ENCODE results near the gene HTT. TPM values are rescaled to one million over a fixed set of nuclear protein-coding genes. Genes with fewer than 3 reads are reported as not detected.

The HTT gene
- total RNA-seq, 4 donors from 2014 or later, result 31.1 to 48.6 (median 43.0) TPM

- 48 to 100% methylated on average over 1 to 11 of the region's 12 CpGs for WGBS, 2 donors (ENCODE audit: low coverage in 1 of 2)
Measured at GRCh38 chr4:3031357-3032082, 43.0 kb upstream of the HTT start.

DNA sequence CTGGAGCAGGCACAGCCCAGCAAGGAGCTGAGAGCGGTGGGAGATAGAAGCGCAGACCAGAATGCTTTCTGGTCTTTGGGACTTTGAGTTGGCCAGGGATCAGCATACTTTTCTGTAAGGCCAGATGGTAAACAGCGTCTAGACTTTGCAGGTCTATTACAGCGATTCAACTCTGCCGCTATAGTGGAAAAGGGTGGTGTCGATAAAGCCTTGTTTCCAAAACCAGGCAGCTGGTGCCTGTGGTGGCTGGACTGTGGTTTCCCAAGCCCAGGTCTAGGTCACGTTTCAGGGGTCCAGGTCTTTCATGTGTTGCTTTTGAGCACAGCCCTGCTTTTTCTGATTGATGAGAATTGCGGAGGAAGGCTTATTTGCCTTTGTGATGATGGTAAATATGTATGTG lies 40.2 kb upstream of the HTT start:
- Histone ChIP-seq H3K36me3 (no peaks in the 10 kb centered on the region), H3K27ac (no peak overlapping the region), H3K9me3 (no peaks in the 10 kb centered on the region), H3K4me1 (peaks cover 0 to 21% (median 0%) of the 10 kb centered on the region in 3 donors), H3K27me3 (no peaks in the 10 kb centered on the region), H3K4me3 (no peak overlapping the region)
- no peak for TF ChIP-seq POLR2A (IDR thresholded peaks at IDR 0.05)
- TF ChIP-seq, protein P1, sequence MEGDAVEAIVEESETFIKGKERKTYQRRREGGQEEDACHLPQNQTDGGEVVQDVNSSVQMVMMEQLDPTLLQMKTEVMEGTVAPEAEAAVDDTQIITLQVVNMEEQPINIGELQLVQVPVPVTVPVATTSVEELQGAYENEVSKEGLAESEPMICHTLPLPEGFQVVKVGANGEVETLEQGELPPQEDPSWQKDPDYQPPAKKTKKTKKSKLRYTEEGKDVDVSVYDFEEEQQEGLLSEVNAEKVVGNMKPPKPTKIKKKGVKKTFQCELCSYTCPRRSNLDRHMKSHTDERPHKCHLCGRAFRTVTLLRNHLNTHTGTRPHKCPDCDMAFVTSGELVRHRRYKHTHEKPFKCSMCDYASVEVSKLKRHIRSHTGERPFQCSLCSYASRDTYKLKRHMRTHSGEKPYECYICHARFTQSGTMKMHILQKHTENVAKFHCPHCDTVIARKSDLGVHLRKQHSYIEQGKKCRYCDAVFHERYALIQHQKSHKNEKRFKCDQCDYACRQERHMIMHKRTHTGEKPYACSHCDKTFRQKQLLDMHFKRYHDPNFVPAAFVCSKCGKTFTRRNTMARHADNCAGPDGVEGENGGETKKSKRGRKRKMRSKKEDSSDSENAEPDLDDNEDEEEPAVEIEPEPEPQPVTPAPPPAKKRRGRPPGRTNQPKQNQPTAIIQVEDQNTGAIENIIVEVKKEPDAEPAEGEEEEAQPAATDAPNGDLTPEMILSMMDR (IDR thresholded peaks at IDR 0.05), result no peak
- TF ChIP-seq EP300 (IDR thresholded peaks at IDR 0.05), result no peak
- no peak for TF ChIP-seq POLR2AphosphoS5 (IDR thresholded peaks at IDR 0.05)
- 89 to 94% methylated on average over 5 to 6 of the region's 8 CpGs for WGBS, 2 donors (ENCODE audit: low coverage in 1 of 2)
- no peak for ATAC-seq

More at GRCh38 chr4:3031357-3032082, 43.0 kb upstream of the HTT start:
- TF ChIP-seq, protein P1 (IDR thresholded peaks at IDR 0.05), result no peak
- TF ChIP-seq POLR2AphosphoS5 (IDR thresholded peaks at IDR 0.05) (no peak), POLR2A (IDR thresholded peaks at IDR 0.05) (no peak), EP300 (IDR thresholded peaks at IDR 0.05) (no peak)
- Histone ChIP-seq H3K36me3 (no peaks in the 10 kb centered on the region), H3K9me3 (no peaks in the 10 kb centered on the region), H3K27ac (no peak overlapping the region), H3K4me1 (no peaks in the 10 kb centered on the region), H3K27me3 (no peaks in the 10 kb centered on the region), H3K4me3 (no peak overlapping the region)
- no peak for ATAC-seq

DNA sequence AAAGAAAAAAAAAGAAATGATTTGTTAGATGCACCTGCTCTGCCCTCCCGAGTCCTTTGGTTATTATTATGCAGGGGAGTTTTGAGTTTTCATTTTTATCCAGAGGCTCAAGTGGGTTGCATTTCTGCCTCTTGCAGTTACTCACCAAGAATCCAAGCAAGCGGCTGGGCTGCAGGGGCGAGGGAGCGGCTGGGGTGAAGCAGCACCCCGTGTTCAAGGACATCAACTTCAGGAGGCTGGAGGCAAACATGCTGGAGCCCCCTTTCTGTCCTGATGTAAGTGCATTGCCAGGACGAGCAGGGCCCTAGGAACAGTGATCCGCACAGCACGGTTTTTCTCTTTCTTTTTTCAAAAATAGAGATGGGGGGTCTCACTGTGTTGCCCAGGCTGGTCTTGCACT lies 39.2 kb upstream of the HTT start:
- Histone ChIP-seq H3K4me3 (no peak overlapping the region), H3K27ac (no peak overlapping the region), H3K36me3 (no peaks in the 10 kb centered on the region), H3K27me3 (no peaks in the 10 kb centered on the region), H3K4me1 (peaks cover 0 to 21% (median 0%) of the 10 kb centered on the region in 3 donors), H3K9me3 (no peaks in the 10 kb centered on the region)
- 77 to 83% methylated on average over 5 to 6 of the region's 8 CpGs for WGBS, 2 donors (ENCODE audit: low coverage in 1 of 2)
- TF ChIP-seq POLR2A (IDR thresholded peaks at IDR 0.05), result no peak
- TF ChIP-seq, protein P1 (IDR thresholded peaks at IDR 0.05), result no peak
- TF ChIP-seq EP300 (IDR thresholded peaks at IDR 0.05), result no peak
- no peak for TF ChIP-seq POLR2AphosphoS5 (IDR thresholded peaks at IDR 0.05)
- ATAC-seq, result no peak

- no peak for ATAC-seq
- H3K4me3 ChIP-seq, result no peak overlapping the region
- 79 to 87% methylated on average over 3 to 6 of the region's 6 CpGs for WGBS, 2 donors (ENCODE audit: low coverage in 1 of 2)
- H3K9me3 ChIP-seq, result no peaks in the 10 kb centered on the region
- no peaks in the 10 kb centered on the region for H3K27me3 ChIP-seq
- TF ChIP-seq POLR2A (IDR thresholded peaks at IDR 0.05) (no peak), EP300 (IDR thresholded peaks at IDR 0.05) (no peak), POLR2AphosphoS5 (IDR thresholded peaks at IDR 0.05) (no peak)
- TF ChIP-seq, protein P1 (IDR thresholded peaks at IDR 0.05), result no peak
- peaks cover 0 to 21% (median 0%) of the 10 kb centered on the region in 3 donors for H3K4me1 ChIP-seq
- no peak overlapping the region for H3K27ac ChIP-seq
- no peaks in the 10 kb centered on the region for H3K36me3 ChIP-seq
Measured at GRCh38 chr4:3035674-3036073, 38.8 kb upstream of the HTT start.
